GM23338 (cell line): ENCODE data around the gene NT5C3B. TPM values are rescaled to one million over a fixed set of nuclear protein-coding genes. Genes with fewer than 3 reads are reported as not detected.

Experiments
- ATAC-seq: fragments of 200-7000 bp; cut with Tn5 transposase; 3 replicates; pipeline ENCODE4 v1.9.1; 2020
- DNase-seq: peaks from one replicate; pipeline ENCODE4 v3.0.0-alpha.2; 2015; ENCODE audit warnings: low spot score
- H2AFZ ChIP-seq: fragments of 200-600 bp; sonication (generic); 2 replicates; pipeline ENCODE4 v1.8.0; 2016; ENCODE audit warnings: antibody characterized with exemption, mild to moderate bottlenecking, moderate library complexity
- H3F3A ChIP-seq: fragments of 200-600 bp; sonication (generic); replicated peaks from 2 replicates; pipeline ENCODE4 v1.8.0; 2017; ENCODE audit warnings: antibody characterized with exemption, mixed run types, low read depth
- H3K27ac ChIP-seq: fragments of 200-600 bp; sonication (generic); 2 replicates; pipeline ENCODE4 v1.6.1; 2016; ENCODE audit warnings: low read depth
- H3K27me3 ChIP-seq: fragments of 200-600 bp; sonication (generic); 2 replicates; pipeline ENCODE4 v1.8.0; 2016; ENCODE audit warnings: mild to moderate bottlenecking, mixed run types, moderate library complexity; ENCODE audit not compliant: insufficient read depth
- H3K36me3 ChIP-seq: fragments of 200-600 bp; sonication (generic); 2 replicates; pipeline ENCODE4 v1.8.0; 2016; ENCODE audit warnings: mild to moderate bottlenecking; ENCODE audit not compliant: insufficient read depth
- H3K4me1 ChIP-seq: fragments of 200-600 bp; sonication (generic); 2 replicates; pipeline ENCODE4 v1.8.0; 2016; ENCODE audit warnings: mild to moderate bottlenecking, moderate library complexity; ENCODE audit not compliant: insufficient read depth
- H3K4me2 ChIP-seq: fragments of 200-600 bp; sonication (generic); 2 replicates; pipeline ENCODE4 v1.7.1; 2017; ENCODE audit warnings: mixed run types
- H3K4me3 ChIP-seq: fragments of 200-600 bp; sonication (generic); 2 replicates; pipeline ENCODE4 v1.6.1; 2016; ENCODE audit warnings: mixed run types
- H3K79me2 ChIP-seq: fragments of 200-600 bp; sonication (generic); replicated peaks from 2 replicates; pipeline ENCODE4 v1.8.0; 2017; ENCODE audit warnings: mild to moderate bottlenecking; ENCODE audit not compliant: insufficient read depth
- H3K9me2 ChIP-seq: fragments of 200-600 bp; sonication (generic); 2 replicates; pipeline ENCODE4 v1.8.0; 2017; ENCODE audit not compliant: insufficient read depth
- H4K20me1 ChIP-seq: fragments of 200-600 bp; sonication (generic); replicated peaks from 2 replicates; pipeline ENCODE4 v1.8.0; 2017; ENCODE audit warnings: mild to moderate bottlenecking; ENCODE audit not compliant: insufficient read depth
- H3K27ac Mint-ChIP-seq: 2 replicates; pipeline ENCODE4 v1.8.0; 2020; ENCODE audit warnings: inconsistent platforms, mild to moderate bottlenecking, moderate library complexity, mixed read lengths
- H3K27me3 Mint-ChIP-seq: 3 replicates; pipeline ENCODE4 v1.8.0; 2022; ENCODE audit warnings: low read depth, mild to moderate bottlenecking, moderate library complexity, mixed read lengths, inconsistent platforms; ENCODE audit not compliant: insufficient read depth, poor library complexity
- H3K36me3 Mint-ChIP-seq: 3 replicates; pipeline ENCODE4 v1.8.0; 2021; ENCODE audit warnings: low read depth, mild to moderate bottlenecking, inconsistent platforms, moderate library complexity, mixed read lengths
- H3K4me1 Mint-ChIP-seq: 3 replicates; pipeline ENCODE4 v1.8.0; 2020; ENCODE audit warnings: mild to moderate bottlenecking, inconsistent platforms, mixed read lengths
- H3K4me3 Mint-ChIP-seq: 3 replicates; pipeline ENCODE4 v1.8.0; 2021; ENCODE audit warnings: moderate library complexity, mild to moderate bottlenecking, inconsistent platforms, mixed read lengths
- H3K9me3 Mint-ChIP-seq: 3 replicates; pipeline ENCODE4 v1.8.0; 2020; ENCODE audit warnings: moderate library complexity, mild to moderate bottlenecking, inconsistent platforms, mixed read lengths
- EZH2 ChIP-seq: fragments of 200-600 bp; sonication (generic); IDR thresholded peaks from one replicate; pipeline ENCODE4 v1.8.0; 2017; ENCODE audit warnings: antibody characterized with exemption, mild to moderate bottlenecking, low read depth; ENCODE audit not compliant: unreplicated experiment
- JUNB ChIP-seq: IDR thresholded peaks from one replicate; pipeline ENCODE4 v1.6.1; 2016; ENCODE audit warnings: antibody characterized with exemption; ENCODE audit not compliant: unreplicated experiment
- POLR2AphosphoS5 ChIP-seq: IDR thresholded peaks from 2 replicates; pipeline ENCODE4 v1.6.1; 2016; ENCODE audit warnings: antibody characterized with exemption, low read depth
- polyA plus RNA-seq: library from polyadenylated mRNA; unstranded; fragments of >200 nt; fragmentation: Nextera tagmentation; extraction: Ambion mirVana; gene quantifications from 2 replicates; pipeline ENCODE4 v1.2.1, GENCODE V29; 2016
- total RNA-seq: library from RNA; depleted of rRNA; stranded (reverse); fragments of >200 nt; shearing (Covaris generic); gene quantifications from 2 replicates; pipeline ENCODE4 v1.2.3, GENCODE V29; 2014
- TF ChIP-seq, protein P1 (sequence below): fragments of 250-450 bp; sonication (Bioruptor Pico); IDR thresholded peaks from 2 replicates; pipeline ENCODE4 v1.5.0; 2020; ENCODE audit warnings: mild to moderate bottlenecking, moderate library complexity
- TF ChIP-seq, protein P2 (sequence below): IDR thresholded peaks from 2 replicates; pipeline ENCODE4 v1.6.1; 2016; ENCODE audit warnings: antibody characterized with exemption
- TF ChIP-seq, protein P3 (sequence below), 2 experiments: fragments of 200-600 bp in 1 of 2; sonication (generic) in 1 of 2; conservative IDR thresholded peaks; 2 replicates each; pipeline versions ENCODE4 v1.5.1 to v1.6.1; 2016 to 2017; ENCODE audit warnings: antibody characterized with exemption in 2 of 2, low read depth in 2 of 2, mild to moderate bottlenecking in 2 of 2, moderate library complexity in 1 of 2

NT5C3B gene
- total and polyA plus RNA-seq, 2 experiments from 2014 or later: 58.2 to 78.3 TPM

DNA sequence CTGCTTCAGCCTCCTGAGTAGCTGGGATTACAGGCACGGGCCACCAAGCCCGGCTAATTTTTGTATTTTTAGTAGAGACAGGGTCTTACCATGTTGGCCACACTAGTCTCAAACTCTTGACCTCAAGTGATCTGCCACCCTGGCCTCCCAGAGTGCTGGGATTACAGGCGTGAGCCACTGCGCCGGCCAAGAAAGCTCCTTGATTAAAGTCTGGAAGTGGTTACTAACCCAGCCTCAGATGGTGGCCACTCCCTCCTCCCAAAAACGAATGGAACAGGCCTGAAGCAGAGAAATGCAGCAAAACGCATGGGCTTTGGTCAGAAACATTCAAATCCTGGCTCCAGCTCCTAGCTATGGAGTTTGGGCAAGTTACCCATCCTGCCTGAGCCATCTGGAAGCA lies 11.9 kb downstream of the NT5C3B start (continued):
- TF ChIP-seq, protein P1, sequence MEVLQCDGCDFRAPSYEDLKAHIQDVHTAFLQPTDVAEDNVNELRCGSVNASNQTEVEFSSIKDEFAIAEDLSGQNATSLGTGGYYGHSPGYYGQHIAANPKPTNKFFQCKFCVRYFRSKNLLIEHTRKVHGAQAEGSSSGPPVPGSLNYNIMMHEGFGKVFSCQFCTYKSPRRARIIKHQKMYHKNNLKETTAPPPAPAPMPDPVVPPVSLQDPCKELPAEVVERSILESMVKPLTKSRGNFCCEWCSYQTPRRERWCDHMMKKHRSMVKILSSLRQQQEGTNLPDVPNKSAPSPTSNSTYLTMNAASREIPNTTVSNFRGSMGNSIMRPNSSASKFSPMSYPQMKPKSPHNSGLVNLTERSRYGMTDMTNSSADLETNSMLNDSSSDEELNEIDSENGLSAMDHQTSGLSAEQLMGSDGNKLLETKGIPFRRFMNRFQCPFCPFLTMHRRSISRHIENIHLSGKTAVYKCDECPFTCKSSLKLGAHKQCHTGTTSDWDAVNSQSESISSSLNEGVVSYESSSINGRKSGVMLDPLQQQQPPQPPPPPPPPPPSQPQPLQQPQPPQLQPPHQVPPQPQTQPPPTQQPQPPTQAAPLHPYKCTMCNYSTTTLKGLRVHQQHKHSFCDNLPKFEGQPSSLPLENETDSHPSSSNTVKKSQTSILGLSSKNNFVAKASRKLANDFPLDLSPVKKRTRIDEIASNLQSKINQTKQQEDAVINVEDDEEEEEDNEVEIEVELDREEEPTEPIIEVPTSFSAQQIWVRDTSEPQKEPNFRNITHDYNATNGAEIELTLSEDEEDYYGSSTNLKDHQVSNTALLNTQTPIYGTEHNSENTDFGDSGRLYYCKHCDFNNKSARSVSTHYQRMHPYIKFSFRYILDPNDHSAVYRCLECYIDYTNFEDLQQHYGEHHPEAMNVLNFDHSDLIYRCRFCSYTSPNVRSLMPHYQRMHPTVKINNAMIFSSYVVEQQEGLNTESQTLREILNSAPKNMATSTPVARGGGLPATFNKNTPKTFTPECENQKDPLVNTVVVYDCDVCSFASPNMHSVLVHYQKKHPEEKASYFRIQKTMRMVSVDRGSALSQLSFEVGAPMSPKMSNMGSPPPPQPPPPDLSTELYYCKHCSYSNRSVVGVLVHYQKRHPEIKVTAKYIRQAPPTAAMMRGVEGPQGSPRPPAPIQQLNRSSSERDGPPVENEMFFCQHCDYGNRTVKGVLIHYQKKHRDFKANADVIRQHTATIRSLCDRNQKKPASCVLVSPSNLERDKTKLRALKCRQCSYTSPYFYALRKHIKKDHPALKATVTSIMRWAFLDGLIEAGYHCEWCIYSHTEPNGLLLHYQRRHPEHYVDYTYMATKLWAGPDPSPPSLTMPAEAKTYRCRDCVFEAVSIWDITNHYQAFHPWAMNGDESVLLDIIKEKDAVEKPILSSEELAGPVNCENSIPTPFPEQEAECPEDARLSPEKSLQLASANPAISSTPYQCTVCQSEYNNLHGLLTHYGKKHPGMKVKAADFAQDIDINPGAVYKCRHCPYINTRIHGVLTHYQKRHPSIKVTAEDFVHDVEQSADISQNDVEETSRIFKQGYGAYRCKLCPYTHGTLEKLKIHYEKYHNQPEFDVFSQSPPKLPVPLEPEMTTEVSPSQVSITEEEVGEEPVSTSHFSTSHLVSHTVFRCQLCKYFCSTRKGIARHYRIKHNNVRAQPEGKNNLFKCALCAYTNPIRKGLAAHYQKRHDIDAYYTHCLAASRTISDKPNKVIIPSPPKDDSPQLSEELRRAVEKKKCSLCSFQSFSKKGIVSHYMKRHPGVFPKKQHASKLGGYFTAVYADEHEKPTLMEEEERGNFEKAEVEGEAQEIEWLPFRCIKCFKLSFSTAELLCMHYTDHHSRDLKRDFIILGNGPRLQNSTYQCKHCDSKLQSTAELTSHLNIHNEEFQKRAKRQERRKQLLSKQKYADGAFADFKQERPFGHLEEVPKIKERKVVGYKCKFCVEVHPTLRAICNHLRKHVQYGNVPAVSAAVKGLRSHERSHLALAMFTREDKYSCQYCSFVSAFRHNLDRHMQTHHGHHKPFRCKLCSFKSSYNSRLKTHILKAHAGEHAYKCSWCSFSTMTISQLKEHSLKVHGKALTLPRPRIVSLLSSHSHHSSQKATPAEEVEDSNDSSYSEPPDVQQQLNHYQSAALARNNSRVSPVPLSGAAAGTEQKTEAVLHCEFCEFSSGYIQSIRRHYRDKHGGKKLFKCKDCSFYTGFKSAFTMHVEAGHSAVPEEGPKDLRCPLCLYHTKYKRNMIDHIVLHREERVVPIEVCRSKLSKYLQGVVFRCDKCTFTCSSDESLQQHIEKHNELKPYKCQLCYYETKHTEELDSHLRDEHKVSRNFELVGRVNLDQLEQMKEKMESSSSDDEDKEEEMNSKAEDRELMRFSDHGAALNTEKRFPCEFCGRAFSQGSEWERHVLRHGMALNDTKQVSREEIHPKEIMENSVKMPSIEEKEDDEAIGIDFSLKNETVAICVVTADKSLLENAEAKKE (CRISPR knock-in tag): no peak
- no peak for TF ChIP-seq POLR2AphosphoS5

DNA sequence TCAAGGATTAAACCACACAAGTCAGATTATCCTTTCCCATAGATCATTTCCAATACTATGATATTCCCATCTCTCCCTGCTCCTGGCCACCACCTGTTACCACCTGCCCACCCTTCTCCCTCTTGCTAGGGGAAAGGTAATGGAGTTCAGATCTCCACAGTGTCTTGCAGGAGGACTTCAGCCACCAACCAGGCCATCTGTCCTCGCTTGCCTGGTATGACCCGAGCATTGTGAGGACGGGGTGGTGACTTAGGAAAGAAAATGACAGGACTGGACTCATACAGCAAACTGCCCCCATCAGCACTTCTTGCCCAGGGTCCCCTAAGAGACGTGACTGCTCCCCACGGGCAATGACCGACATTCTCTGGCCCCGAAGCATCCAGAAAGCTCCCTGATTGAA lies 12.5 kb downstream of the NT5C3B start:
- Mint-ChIP-seq H3K27me3 (peaks cover 18% of the 10 kb centered on the region), H3K27ac (no peak overlapping the region), H3K4me1 (peaks cover 11% of the 10 kb centered on the region), H3K4me3 (no peak overlapping the region), H3K9me3 (no peaks in the 10 kb centered on the region), H3K36me3 (peaks cover 58% of the 10 kb centered on the region)
- ATAC-seq (no peak), DNase-seq (no peak)
- Histone ChIP-seq H3K27ac (0 out of 2 replicates have a peak overlapping the region, but pooled peaks have one; percentile 26), H3K79me2 (no peaks in the 10 kb centered on the region), H4K20me1 (no peaks in the 10 kb centered on the region; the same call in 1 of the 2 replicates), H2AFZ (no peak overlapping the region), H3K9me2 (no peaks in the 10 kb centered on the region), H3K27me3 (no peaks in the 10 kb centered on the region), H3K4me2 (no peak overlapping the region), H3K4me3 (no peak overlapping the region), H3F3A (peaks cover 6% of the 10 kb centered on the region; the same call in 1 of the 2 replicates), H3K4me1 (peaks cover 12% of the 10 kb centered on the region), H3K36me3 (peaks cover 4% of the 10 kb centered on the region)
- no peak for TF ChIP-seq POLR2AphosphoS5
- no peak for TF ChIP-seq EZH2
- TF ChIP-seq, protein P1 (CRISPR knock-in tag): no peak
- no peak for TF ChIP-seq JUNB
- TF ChIP-seq, protein P2, sequence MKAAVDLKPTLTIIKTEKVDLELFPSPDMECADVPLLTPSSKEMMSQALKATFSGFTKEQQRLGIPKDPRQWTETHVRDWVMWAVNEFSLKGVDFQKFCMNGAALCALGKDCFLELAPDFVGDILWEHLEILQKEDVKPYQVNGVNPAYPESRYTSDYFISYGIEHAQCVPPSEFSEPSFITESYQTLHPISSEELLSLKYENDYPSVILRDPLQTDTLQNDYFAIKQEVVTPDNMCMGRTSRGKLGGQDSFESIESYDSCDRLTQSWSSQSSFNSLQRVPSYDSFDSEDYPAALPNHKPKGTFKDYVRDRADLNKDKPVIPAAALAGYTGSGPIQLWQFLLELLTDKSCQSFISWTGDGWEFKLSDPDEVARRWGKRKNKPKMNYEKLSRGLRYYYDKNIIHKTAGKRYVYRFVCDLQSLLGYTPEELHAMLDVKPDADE: no peak
- TF ChIP-seq, protein P3, sequence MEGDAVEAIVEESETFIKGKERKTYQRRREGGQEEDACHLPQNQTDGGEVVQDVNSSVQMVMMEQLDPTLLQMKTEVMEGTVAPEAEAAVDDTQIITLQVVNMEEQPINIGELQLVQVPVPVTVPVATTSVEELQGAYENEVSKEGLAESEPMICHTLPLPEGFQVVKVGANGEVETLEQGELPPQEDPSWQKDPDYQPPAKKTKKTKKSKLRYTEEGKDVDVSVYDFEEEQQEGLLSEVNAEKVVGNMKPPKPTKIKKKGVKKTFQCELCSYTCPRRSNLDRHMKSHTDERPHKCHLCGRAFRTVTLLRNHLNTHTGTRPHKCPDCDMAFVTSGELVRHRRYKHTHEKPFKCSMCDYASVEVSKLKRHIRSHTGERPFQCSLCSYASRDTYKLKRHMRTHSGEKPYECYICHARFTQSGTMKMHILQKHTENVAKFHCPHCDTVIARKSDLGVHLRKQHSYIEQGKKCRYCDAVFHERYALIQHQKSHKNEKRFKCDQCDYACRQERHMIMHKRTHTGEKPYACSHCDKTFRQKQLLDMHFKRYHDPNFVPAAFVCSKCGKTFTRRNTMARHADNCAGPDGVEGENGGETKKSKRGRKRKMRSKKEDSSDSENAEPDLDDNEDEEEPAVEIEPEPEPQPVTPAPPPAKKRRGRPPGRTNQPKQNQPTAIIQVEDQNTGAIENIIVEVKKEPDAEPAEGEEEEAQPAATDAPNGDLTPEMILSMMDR (conservative IDR thresholded peaks at IDR 0.05; ENCODE audit: low read depth in 2 of 2): no peak
